Neural progenitor cell (in vitro differentiated cells): ENCODE measurements around the gene SUN1.

Source experiments
- EZH2 ChIP-seq: fragments of 200-600 bp; sonication (generic); IDR thresholded peaks from 2 replicates; pipeline ENCODE4 v1.6.1; 2017; ENCODE audit warnings: antibody characterized with exemption, mild to moderate bottlenecking, moderate library complexity
- EZH2phosphoT487 ChIP-seq: fragments of 200-600 bp; sonication (generic); IDR thresholded peaks from 2 replicates; pipeline ENCODE4 v1.6.1; 2017; ENCODE audit warnings: antibody characterized with exemption
- TF ChIP-seq, protein P1 (sequence below): fragments of 200-600 bp; sonication (generic); IDR thresholded peaks from 2 replicates; pipeline ENCODE4 v1.5.1; 2017; ENCODE audit warnings: antibody characterized with exemption, mild to moderate bottlenecking

DNA sequence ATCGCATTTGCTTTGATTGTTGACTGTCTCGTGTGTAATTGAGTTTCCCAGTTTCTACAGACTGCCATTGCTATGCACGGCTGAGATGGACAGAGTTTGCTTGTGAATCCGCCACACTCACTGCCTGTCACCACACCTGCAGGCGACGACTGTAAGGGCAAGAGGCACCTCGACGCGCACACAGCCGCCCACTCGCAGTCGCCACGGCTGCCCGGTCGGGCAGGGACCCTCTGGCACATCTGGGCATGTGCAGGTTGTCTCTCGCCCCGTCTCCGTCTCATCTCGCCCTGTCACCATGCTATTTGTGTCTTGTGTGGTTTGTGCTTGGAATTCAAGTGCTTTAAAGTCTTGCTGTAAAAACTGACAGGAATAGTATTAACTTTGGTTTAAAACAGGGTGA, 17.5 kb downstream of the SUN1 start:
- TF ChIP-seq, protein P1, sequence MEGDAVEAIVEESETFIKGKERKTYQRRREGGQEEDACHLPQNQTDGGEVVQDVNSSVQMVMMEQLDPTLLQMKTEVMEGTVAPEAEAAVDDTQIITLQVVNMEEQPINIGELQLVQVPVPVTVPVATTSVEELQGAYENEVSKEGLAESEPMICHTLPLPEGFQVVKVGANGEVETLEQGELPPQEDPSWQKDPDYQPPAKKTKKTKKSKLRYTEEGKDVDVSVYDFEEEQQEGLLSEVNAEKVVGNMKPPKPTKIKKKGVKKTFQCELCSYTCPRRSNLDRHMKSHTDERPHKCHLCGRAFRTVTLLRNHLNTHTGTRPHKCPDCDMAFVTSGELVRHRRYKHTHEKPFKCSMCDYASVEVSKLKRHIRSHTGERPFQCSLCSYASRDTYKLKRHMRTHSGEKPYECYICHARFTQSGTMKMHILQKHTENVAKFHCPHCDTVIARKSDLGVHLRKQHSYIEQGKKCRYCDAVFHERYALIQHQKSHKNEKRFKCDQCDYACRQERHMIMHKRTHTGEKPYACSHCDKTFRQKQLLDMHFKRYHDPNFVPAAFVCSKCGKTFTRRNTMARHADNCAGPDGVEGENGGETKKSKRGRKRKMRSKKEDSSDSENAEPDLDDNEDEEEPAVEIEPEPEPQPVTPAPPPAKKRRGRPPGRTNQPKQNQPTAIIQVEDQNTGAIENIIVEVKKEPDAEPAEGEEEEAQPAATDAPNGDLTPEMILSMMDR = no peak
- TF ChIP-seq EZH2 (no peak), EZH2phosphoT487 (no peak)
